ENCODE results near the gene RBPJL. TPM values are rescaled to one million over a fixed set of nuclear protein-coding genes. Genes with fewer than 3 reads are reported as not detected.
A peak's percentile ranks its signal among the peaks of the same experiment; 100 is the strongest.

The RBPJL gene
- total and polyA plus RNA-seq, 2 of the 13 experiments (the other 11 are each of a cell fraction or from before 2014, with no cell fraction given) = not detected

- TF ChIP-seq ZNF318 (CRISPR knock-in tag; IDR thresholded peaks at IDR 0.05) = peak; percentile 49; the same call in 1 of the 2 replicates
- TF ChIP-seq KLF6 (CRISPR knock-in tag; IDR thresholded peaks at IDR 0.05) = no peak
- TF ChIP-seq ZNF235 (CRISPR knock-in tag; IDR thresholded peaks at IDR 0.05; ENCODE audit: borderline replicate concordance) = no peak
- TF ChIP-seq ZNF687 (CRISPR knock-in tag; IDR thresholded peaks at IDR 0.05) = no peak
- TF ChIP-seq ZNF264 (CRISPR knock-in tag; IDR thresholded peaks at IDR 0.05) = 0 out of 2 replicates have a peak, but pooled peaks have one; percentile 5
- TF ChIP-seq GMEB1 (CRISPR knock-in tag; IDR thresholded peaks at IDR 0.05; ENCODE audit: borderline replicate concordance) = no peak
- no peak for TF ChIP-seq FOXK2 (IDR thresholded peaks at IDR 0.05)
- TF ChIP-seq MED13 (CRISPR knock-in tag; IDR thresholded peaks at IDR 0.05) = no peak
- TF ChIP-seq ZNF615 (CRISPR knock-in tag; IDR thresholded peaks at IDR 0.05; ENCODE audit: borderline replicate concordance) = 0 out of 2 replicates have a peak, but pooled peaks have one; percentile 41
- no peak for TF ChIP-seq DMTF1 (CRISPR knock-in tag; IDR thresholded peaks at IDR 0.05)
- no peak for TF ChIP-seq ZNF143 (CRISPR knock-in tag; IDR thresholded peaks at IDR 0.05)
Measured at GRCh38 chr20:45347297-45347935, 40.8 kb downstream of the RBPJL start (continued).

All from HepG2 (cell line).